Gastrocnemius medialis (tissue), 4 donors: ENCODE data around the gene PDLIM7. TPM values are rescaled to one million over a fixed set of nuclear protein-coding genes. Genes with fewer than 3 reads are reported as not detected.

ENCODE experiments used
- ATAC-seq, 2 donors: fragments of 150-250 bp; one replicate each; pipeline ENCODE4 v1.9.1; 2016
- DNase-seq, 2 donors: peaks; one replicate each; pipeline ENCODE4 v3.0.0-alpha.2; 2019
- H3K27ac ChIP-seq, 4 donors: fragments of 200-600 bp; sonication (generic); 1 replicate in 1 of 4; 2 replicates in 3 of 4; pipeline ENCODE4 v1.5.1; 2016 to 2018; ENCODE audit warnings: mild to moderate bottlenecking in 2 of 4, moderate library complexity in 1 of 4
- H3K27me3 ChIP-seq, 3 donors: fragments of 200-600 bp; sonication (generic) in 2 of 3; 1 replicate in 1 of 3; 2 replicates in 2 of 3; pipeline versions ENCODE4 v1.5.1 to v1.6.0; 2016 to 2019; ENCODE audit warnings: mild to moderate bottlenecking in 1 of 3, moderate library complexity in 1 of 3
- H3K36me3 ChIP-seq, 2 donors: fragments of 200-600 bp; sonication (generic) in 1 of 2; one replicate each; pipeline ENCODE4 v1.5.1; 2017 to 2018
- H3K4me1 ChIP-seq, 2 donors: fragments of 200-600 bp; sonication (generic) in 1 of 2; one replicate each; pipeline ENCODE4 v1.5.1; 2016 to 2017; ENCODE audit warnings: mild to moderate bottlenecking in 2 of 2
- H3K4me3 ChIP-seq, 4 donors: fragments of 200-600 bp; sonication (generic) in 3 of 4; 1 replicate in 1 of 4; 2 replicates in 3 of 4; pipeline ENCODE4 v1.5.1; 2016 to 2019; ENCODE audit warnings: mild to moderate bottlenecking in 2 of 4
- H3K9me3 ChIP-seq, 3 donors: fragments of 200-600 bp; sonication (generic) in 2 of 3; 1 replicate in 1 of 3; 2 replicates in 2 of 3; pipeline ENCODE4 v1.5.1; 2016 to 2019
- POLR2A ChIP-seq, 2 donors: fragments of 450-650 bp; IDR thresholded peaks; one replicate each; pipeline ENCODE4 v1.6.1; 2017; ENCODE audit warnings: antibody characterized with exemption in 2 of 2, mild to moderate bottlenecking in 2 of 2, moderate library complexity in 2 of 2
- in situ Hi-C, 4 donors: fragments of 200-750 bp; cut with MboI; loops; one replicate each; pipeline versions ENCODE4 v1.15.0 to v1.8.0; 2017; ENCODE audit warnings: low sequenced_read_pairs in 4 of 4
- intact Hi-C: fragments of 100-400 bp; cut with DNase I; formaldehyde crosslinking; loops from one replicate; pipeline ENCODE4 v1.15.1; 2023; ENCODE audit warnings: low total_unique reads
- total RNA-seq, 4 donors: library from RNA; depleted of rRNA; stranded (reverse); fragments of >200 nt; gene quantifications; one replicate each; pipeline versions ENCODE4 v1.1.0 to v1.2.3, GENCODE V29; 2016
- TF ChIP-seq, protein P1 (sequence below), 5 experiments: fragments of 450-650 bp in 3 of 5; fragments of 200-600 bp in 2 of 5; sonication (generic) in 2 of 5; IDR thresholded peaks in 4 of 5; conservative IDR thresholded peaks in 1 of 5; 1 replicate in 4 of 5; 2 replicates in 1 of 5; pipeline ENCODE4 v1.5.1; 2016 to 2019; ENCODE audit warnings: antibody characterized with exemption in 5 of 5, mild to moderate bottlenecking in 3 of 5, moderate library complexity in 3 of 5

PDLIM7 gene
- total RNA-seq, 4 donors from 2014 or later, result 132 to 244 (median 220) TPM

DNA sequence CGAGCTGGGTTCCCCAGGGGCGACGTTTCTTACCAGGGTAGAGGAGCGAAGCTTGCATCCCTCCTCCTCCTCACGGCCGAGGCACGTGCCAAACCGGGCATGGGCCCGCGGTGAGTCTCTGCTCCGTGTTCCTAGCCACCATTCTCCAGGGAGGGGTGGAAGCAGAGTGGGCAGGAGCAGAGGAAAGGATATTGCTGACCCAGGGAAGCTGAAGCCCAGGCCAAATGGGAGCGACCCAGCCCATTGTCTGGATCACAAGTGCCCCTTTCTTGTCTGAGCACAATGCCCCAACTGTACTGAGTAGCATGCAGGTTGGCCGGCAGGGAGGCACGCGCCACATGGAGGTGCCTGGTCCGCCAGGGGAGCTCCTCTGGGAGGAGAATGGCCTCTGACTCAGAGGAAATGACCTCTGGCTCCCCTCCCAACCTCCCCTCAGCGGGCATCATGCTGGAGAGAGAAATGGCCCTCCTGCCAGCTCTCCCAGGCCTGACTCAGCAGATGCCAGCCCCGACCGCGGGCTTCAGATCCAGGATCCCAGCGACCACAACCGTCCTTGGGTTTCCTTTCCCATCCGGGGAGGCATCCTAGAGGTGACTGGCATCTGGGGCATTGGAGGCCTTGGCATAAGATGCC is 49.7 kb downstream of the PDLIM7 start:
- Histone ChIP-seq H3K27me3 (peaks cover 7 to 33% (median 21%) of the 10 kb centered on the region in 3 donors), H3K9me3 (no peaks in the 10 kb centered on the region), H3K4me3 (peak overlapping the region in 1 of 4 donors; percentile 47), H3K36me3 (no peaks in the 10 kb centered on the region), H3K4me1 (peaks cover 12 to 19% of the 10 kb centered on the region in 2 donors), H3K27ac (no peak overlapping the region)
- DNase-seq (no peak), ATAC-seq (peak in 1 of 2 donors; percentile 40)
- in situ Hi-C loops (loop anchor here in 1 of 4 donors (10.0 kb wide), 1 partner anchor 53 kb away; no protein-coding TSS in a partner anchor), intact Hi-C loops (loop anchor here (2.0 kb wide), 1 partner anchor 21 kb away; the partner anchor contains the start of gene GRK6)
- no peak for TF ChIP-seq POLR2A (IDR thresholded peaks at IDR 0.05)
- TF ChIP-seq, protein P1, sequence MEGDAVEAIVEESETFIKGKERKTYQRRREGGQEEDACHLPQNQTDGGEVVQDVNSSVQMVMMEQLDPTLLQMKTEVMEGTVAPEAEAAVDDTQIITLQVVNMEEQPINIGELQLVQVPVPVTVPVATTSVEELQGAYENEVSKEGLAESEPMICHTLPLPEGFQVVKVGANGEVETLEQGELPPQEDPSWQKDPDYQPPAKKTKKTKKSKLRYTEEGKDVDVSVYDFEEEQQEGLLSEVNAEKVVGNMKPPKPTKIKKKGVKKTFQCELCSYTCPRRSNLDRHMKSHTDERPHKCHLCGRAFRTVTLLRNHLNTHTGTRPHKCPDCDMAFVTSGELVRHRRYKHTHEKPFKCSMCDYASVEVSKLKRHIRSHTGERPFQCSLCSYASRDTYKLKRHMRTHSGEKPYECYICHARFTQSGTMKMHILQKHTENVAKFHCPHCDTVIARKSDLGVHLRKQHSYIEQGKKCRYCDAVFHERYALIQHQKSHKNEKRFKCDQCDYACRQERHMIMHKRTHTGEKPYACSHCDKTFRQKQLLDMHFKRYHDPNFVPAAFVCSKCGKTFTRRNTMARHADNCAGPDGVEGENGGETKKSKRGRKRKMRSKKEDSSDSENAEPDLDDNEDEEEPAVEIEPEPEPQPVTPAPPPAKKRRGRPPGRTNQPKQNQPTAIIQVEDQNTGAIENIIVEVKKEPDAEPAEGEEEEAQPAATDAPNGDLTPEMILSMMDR (IDR thresholded peaks at IDR 0.05 in 4 of 5, conservative IDR thresholded peaks at IDR 0.05 in 1 of 5), result no peak

DNA sequence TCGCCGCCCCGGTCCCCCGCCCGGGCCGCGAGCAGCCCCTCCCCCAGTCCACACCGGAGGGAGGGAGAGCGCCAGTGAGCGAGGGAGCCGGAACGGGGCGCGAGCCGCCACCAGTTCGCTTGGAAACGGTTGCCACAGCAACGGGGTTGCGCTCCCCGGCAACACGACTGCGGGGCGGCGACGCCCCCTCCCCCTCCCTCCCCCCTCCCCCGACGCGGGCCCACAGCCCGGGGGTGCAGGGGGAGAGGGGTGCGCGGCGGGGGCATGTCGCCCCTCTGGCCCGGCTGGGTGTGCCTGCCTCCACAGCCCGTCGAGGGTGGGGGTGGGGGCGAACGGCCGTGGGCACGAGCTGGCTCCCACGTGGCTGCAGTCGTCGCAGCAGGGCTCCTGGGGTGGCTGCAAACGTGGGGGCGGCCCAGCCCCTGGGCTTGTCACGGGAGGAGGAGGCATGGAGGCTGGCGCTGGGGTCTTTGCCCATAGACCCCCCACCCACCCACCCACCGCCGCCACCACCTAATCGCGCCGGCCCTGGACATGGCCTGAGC is 50.3 kb downstream of the PDLIM7 start:
- no peak for TF ChIP-seq POLR2A (IDR thresholded peaks at IDR 0.05)
- TF ChIP-seq, protein P1 (IDR thresholded peaks at IDR 0.05 in 4 of 5, conservative IDR thresholded peaks at IDR 0.05 in 1 of 5), result no peak
- ATAC-seq (peak in 1 of 2 donors; percentile 28), DNase-seq (no peak)
- intact Hi-C loops, result loop anchor here (2.0 kb wide), 1 partner anchor 20 kb away; the partner anchor contains the start of gene GRK6
- in situ Hi-C loops, result loop anchor here in 1 of 4 donors (10.0 kb wide), 1 partner anchor 52 kb away; no protein-coding TSS in a partner anchor
- Histone ChIP-seq H3K27ac (no peak overlapping the region), H3K9me3 (no peaks in the 10 kb centered on the region), H3K4me1 (peaks cover 12 to 19% of the 10 kb centered on the region in 2 donors), H3K27me3 (peaks cover 7 to 33% (median 21%) of the 10 kb centered on the region in 3 donors), H3K4me3 (peak overlapping the region; percentile 47 to 68 (median 54)), H3K36me3 (no peaks in the 10 kb centered on the region)

DNA sequence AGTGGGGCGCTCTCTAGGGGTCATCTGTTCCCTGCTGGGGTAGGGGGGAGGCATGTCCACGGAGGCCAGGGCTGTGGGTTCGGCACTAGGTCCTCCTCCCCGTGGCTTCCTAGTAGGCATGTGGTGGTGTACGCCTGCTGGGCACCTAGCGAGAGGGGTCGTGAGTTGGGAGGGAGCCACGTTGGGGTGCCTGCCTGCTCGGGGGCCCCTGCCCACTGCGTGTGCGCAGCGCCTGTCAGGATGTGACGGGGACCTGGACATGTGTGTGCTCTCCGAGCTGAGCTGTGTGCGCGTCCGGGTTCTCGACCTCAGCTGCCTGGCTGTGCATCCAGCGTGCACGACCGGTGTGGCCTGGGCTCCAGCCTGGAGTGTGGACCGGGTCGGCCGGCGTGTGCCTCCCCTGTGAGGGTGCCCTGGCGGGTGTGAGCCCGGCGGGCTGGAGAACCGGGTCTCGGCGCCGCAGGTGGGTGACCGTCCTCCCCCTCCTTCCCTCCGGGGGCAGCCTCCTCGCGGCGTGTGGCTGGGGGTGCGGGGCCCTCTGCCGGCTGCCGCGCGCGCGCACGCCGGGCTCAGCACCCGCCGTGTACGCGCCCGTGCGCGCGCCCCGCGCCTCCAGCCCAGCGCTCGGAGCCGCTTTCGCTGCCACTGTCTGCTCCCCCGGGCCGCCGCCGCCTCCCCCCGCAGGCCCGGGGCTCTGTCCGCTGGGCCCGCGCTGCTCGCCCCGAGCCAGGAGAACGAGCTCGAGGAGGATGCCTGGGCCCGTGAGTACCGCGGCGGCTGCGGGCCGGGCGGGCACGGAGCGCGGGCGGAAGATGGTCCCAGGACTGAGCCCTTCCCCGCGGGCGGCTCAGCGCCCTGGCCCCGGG is 51.0 kb downstream of the PDLIM7 start, which contains the start of gene PRR7:
Gene PRR7, plus strand, starts transcription at position 615 of the 866 bp plus-strand sequence. CDS start 8,254 bp downstream, outside the sequence.
- in situ Hi-C loops, result loop anchor here in 1 of 4 donors (10.0 kb wide), 1 partner anchor 52 kb away; no protein-coding TSS in a partner anchor
- peak in 1 of 2 donors; percentile 17 for TF ChIP-seq POLR2A (IDR thresholded peaks at IDR 0.05)
- TF ChIP-seq, protein P1 (IDR thresholded peaks at IDR 0.05 in 4 of 5, conservative IDR thresholded peaks at IDR 0.05 in 1 of 5), result peak in 1 of 5 experiments; percentile 29

DNA sequence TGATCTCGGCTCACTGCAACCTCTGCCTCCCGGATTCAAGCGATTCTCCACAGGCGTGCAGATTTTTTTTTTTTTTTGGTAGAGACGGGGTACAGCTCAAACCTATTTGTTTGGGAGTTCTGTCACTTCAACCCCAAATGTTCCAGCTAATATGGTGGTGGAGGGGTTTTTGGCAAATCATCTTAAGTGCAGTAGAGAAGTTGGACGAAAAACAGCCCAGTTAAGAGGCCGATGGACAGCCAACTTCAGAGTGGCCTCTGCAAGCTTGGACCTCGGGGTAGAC is 51.5 kb downstream of the PDLIM7 start:
- H3K36me3 ChIP-seq, result peaks cover 0 to 11% of the 10 kb centered on the region in 2 donors
- DNase-seq, result no peak
- H3K27ac ChIP-seq, result no peak overlapping the region
- intact Hi-C loops, result loop anchor here (2.0 kb wide), 1 partner anchor 19 kb away; the partner anchor contains the start of gene GRK6
- no peaks in the 10 kb centered on the region for H3K9me3 ChIP-seq
- in situ Hi-C loops, result loop anchor here in 1 of 4 donors (10.0 kb wide), 1 partner anchor 51 kb away; no protein-coding TSS in a partner anchor
- TF ChIP-seq, protein P1 (IDR thresholded peaks at IDR 0.05 in 4 of 5, conservative IDR thresholded peaks at IDR 0.05 in 1 of 5), result no peak
- TF ChIP-seq POLR2A (IDR thresholded peaks at IDR 0.05), result no peak
- peak overlapping the region in 1 of 4 donors; percentile 60 for H3K4me3 ChIP-seq
- no peak for ATAC-seq
- H3K27me3 ChIP-seq, result peaks cover 7 to 33% (median 21%) of the 10 kb centered on the region in 3 donors
- H3K4me1 ChIP-seq, result peaks cover 12 to 19% of the 10 kb centered on the region in 2 donors

More for the DNA sequence above, 51.0 kb downstream of the PDLIM7 start, which contains the start of gene PRR7:
- DNase-seq (no peak), ATAC-seq (peak; percentile 55 to 67)
- peaks cover 12 to 19% of the 10 kb centered on the region in 2 donors for H3K4me1 ChIP-seq
- no peaks in the 10 kb centered on the region for H3K9me3 ChIP-seq
- no peak within 1 kb of the TSS for H3K27ac ChIP-seq
- H3K36me3 ChIP-seq, result peaks cover 0 to 6% of the 10 kb centered on the region in 2 donors
- H3K4me3 ChIP-seq, result peak within 1 kb of the TSS; percentile 47 to 68 (median 54)
- peaks cover 7 to 33% (median 21%) of the 10 kb centered on the region in 3 donors for H3K27me3 ChIP-seq
- intact Hi-C loops, result loop anchor here (2.0 kb wide), 1 partner anchor 20 kb away; the partner anchor contains the start of gene GRK6
